K562 (cell line): Measurements from ENCODE around the gene AK4. TPM values are rescaled to one million over a fixed set of nuclear protein-coding genes. Genes with fewer than 3 reads are reported as not detected.

Experiments
- ATAC-seq: fragments of 200-7000 bp; cut with Tn5 transposase; 3 replicates; pipeline ENCODE4 v1.9.1; 2020; ENCODE audit warnings: moderate library complexity
- BruUV-seq: library from RNA; stranded (reverse); fragments of 400-500 nt; replicated peaks from 2 replicates; lab custom pipeline; 2021; lab: Mats Ljungman, UMichigan
- CTCF ChIA-PET: fragments of 300-600 bp; formaldehyde crosslinking; extraction: SDS; loops from one replicate; lab custom pipeline; 2021; ENCODE audit warnings: low intra/inter-chr PET ratio; lab: Yijun Ruan, JAX
- POLR2A ChIA-PET: fragments of 300-600, 350-650 bp; sonication (Branson Sonifier 250); formaldehyde crosslinking; extraction: SDS; loops from one replicate; lab custom pipeline; 2021; ENCODE audit warnings: antibody characterized with exemption, inconsistent platforms; lab: Yijun Ruan, JAX
- DNase-seq, 4 experiments: peaks; one replicate each; pipeline versions ENCODE4 v3.0.0 to v3.0.0-alpha.2; 2011 to 2018; ENCODE audit warnings: low spot score in 3 of 4, mixed read lengths in 3 of 4; ENCODE audit errors: extremely low read depth in 1 of 4
- FAIRE-seq: peaks from 2 replicates; lab custom pipeline; 2011; peaks lifted over from hg19 to GRCh38; lab: Jason Lieb, UNC
- H2AFZ ChIP-seq: 2 replicates; pipeline ENCODE4 v1.6.0; 2011; ENCODE audit warnings: low read depth, low read length, control low read depth, inconsistent platforms
- H3K27ac ChIP-seq: fragments of 200-600 bp; 3 replicates; pipeline ENCODE4 v1.8.0; 2011; ENCODE audit warnings: low read depth, mild to moderate bottlenecking, control low read depth, inconsistent platforms, low read length, moderate library complexity, mixed read lengths; ENCODE audit errors: extremely low read depth
- H3K27me3 ChIP-seq, 2 experiments: fragments of 300-600 bp in 1 of 2; 2 replicates in 1 of 2; 3 replicates in 1 of 2; pipeline versions ENCODE4 v1.6.0 to v1.8.0; 2011; ENCODE audit warnings: inconsistent platforms in 2 of 2, low read length in 2 of 2, mild to moderate bottlenecking in 1 of 2, mixed read lengths in 1 of 2, moderate library complexity in 1 of 2; ENCODE audit not compliant: control insufficient read depth in 2 of 2, insufficient read depth in 2 of 2
- H3K36me3 ChIP-seq: fragments of 300-600 bp; 3 replicates; pipeline ENCODE4 v1.8.0; 2011; ENCODE audit warnings: mild to moderate bottlenecking, low read length, inconsistent platforms; ENCODE audit not compliant: control insufficient read depth, insufficient read depth
- H3K4me1 ChIP-seq, 2 experiments: fragments of 200-600 bp in 1 of 2; replicated peaks in 1 of 2; 2 replicates in 1 of 2; 3 replicates in 1 of 2; pipeline versions ENCODE4 v1.5.1 to v1.8.0; 2011; ENCODE audit warnings: inconsistent platforms in 2 of 2, low read length in 2 of 2, mild to moderate bottlenecking in 1 of 2, mixed read lengths in 1 of 2, moderate library complexity in 1 of 2; ENCODE audit not compliant: control insufficient read depth in 2 of 2, insufficient read depth in 2 of 2
- H3K4me2 ChIP-seq: 2 replicates; pipeline ENCODE4 v1.6.1; 2011; ENCODE audit warnings: low read length, control low read depth, inconsistent platforms, mixed read lengths; ENCODE audit not compliant: insufficient read depth
- H3K4me3 ChIP-seq: fragments of 200-600 bp; sonication (generic), shearing (Covaris generic); 2 replicates; pipeline ENCODE4 v1.5.1; 2016; ENCODE audit warnings: control low read depth, inconsistent platforms
- H3K79me2 ChIP-seq: fragments of 200-600 bp; 3 replicates; pipeline ENCODE4 v1.8.0; 2011; ENCODE audit warnings: low read length, inconsistent platforms; ENCODE audit not compliant: control insufficient read depth, insufficient read depth
- H3K9ac ChIP-seq, 2 experiments: 2 replicates each; pipeline versions ENCODE4 v1.6.0 to v1.6.1; 2011; ENCODE audit warnings: low read depth in 2 of 2, low read length in 2 of 2, control low read depth in 1 of 2, inconsistent platforms in 1 of 2, mild to moderate bottlenecking in 1 of 2, mixed read lengths in 1 of 2; ENCODE audit not compliant: insufficient read depth in 1 of 2
- H3K9me1 ChIP-seq: one replicate; pipeline ENCODE4 v1.6.0; 2011; ENCODE audit warnings: inconsistent platforms, mild to moderate bottlenecking, low read length, moderate library complexity; ENCODE audit not compliant: control insufficient read depth, insufficient read depth
- H3K9me3 ChIP-seq: replicated peaks from 2 replicates; pipeline ENCODE4 v1.5.1; 2011; ENCODE audit warnings: low read depth, low read length, inconsistent platforms; ENCODE audit not compliant: control insufficient read depth, insufficient read depth
- H4K20me1 ChIP-seq: replicated peaks from 2 replicates; pipeline ENCODE4 v1.6.1; 2011; ENCODE audit warnings: low read length, inconsistent platforms, mixed read lengths; ENCODE audit not compliant: control insufficient read depth, insufficient read depth
- BCL6 ChIP-seq: fragments of 250-450 bp; sonication (Bioruptor Pico); IDR thresholded peaks from 2 replicates; pipeline ENCODE4 v1.4.0; 2020
- BMI1 ChIP-seq: fragments of 150-350 bp; IDR thresholded peaks from 2 replicates; pipeline ENCODE4 v1.6.1; 2014; ENCODE audit warnings: low read length
- CSDE1 ChIP-seq, 2 experiments: fragments of 450-650 bp; IDR thresholded peaks; 2 replicates each; pipeline ENCODE4 v1.6.1; 2016; ENCODE audit warnings: mild to moderate bottlenecking in 1 of 2
- DPF2 ChIP-seq: fragments of 450-650 bp; IDR thresholded peaks from 2 replicates; pipeline ENCODE4 v1.6.1; 2016
- NCOA1 ChIP-seq: fragments of 450-650 bp; IDR thresholded peaks from 2 replicates; pipeline ENCODE4 v1.6.1; 2016; ENCODE audit warnings: low read depth
- SIX5 ChIP-seq, 2 experiments: IDR thresholded peaks; 2 replicates each; pipeline ENCODE4 v1.6.1; 2011; ENCODE audit warnings: low read length in 2 of 2, borderline replicate concordance in 1 of 2, low read depth in 1 of 2, mild to moderate bottlenecking in 1 of 2, moderate library complexity in 1 of 2; ENCODE audit not compliant: insufficient read depth in 1 of 2
- SMAD1 ChIP-seq: fragments of 150-350 bp; IDR thresholded peaks from 2 replicates; pipeline ENCODE4 v1.6.1; 2014; ENCODE audit warnings: low read length, low read depth; ENCODE audit not compliant: partially characterized antibody
- TCF3 ChIP-seq: sonication (generic); formaldehyde crosslinking; IDR thresholded peaks from 2 replicates; pipeline ENCODE4 v1.4.0; 2020; ENCODE audit warnings: mild to moderate bottlenecking, missing genetic modification reagents
- ZNF75A ChIP-seq: fragments of 450-650 bp; formaldehyde crosslinking; IDR thresholded peaks from 2 replicates; pipeline ENCODE4 v1.4.0; 2020; ENCODE audit warnings: mild to moderate bottlenecking
- ZNF766 ChIP-seq: fragments of 200-800 bp; sonication (Bioruptor generic); conservative IDR thresholded peaks from 2 replicates; pipeline ENCODE4 v1.6.1; 2016; ENCODE audit warnings: missing genetic modification characterization, missing compliant biosample characterization
- ZSCAN32 ChIP-seq: fragments of 450-650 bp; formaldehyde crosslinking; IDR thresholded peaks from 2 replicates; pipeline ENCODE4 v1.4.0; 2020; ENCODE audit warnings: mild to moderate bottlenecking, moderate library complexity
- WGBS: fragments of 100-300 bp; shearing (Covaris generic); methylation state at CpG from one replicate; pipeline ENCODE4 v1.1.6; 2016; ENCODE audit warnings: low coverage, mixed read lengths; ENCODE audit not compliant: insufficient coverage; ENCODE audit errors: missing lambda C conversion rate; 5-methylcytosine and 5-hydroxymethylcytosine counted together
- in situ Hi-C: fragments of 300-500 bp; cut with MboI; formaldehyde crosslinking; loops from 4 replicates; pipeline ENCODE4 v1.15.0; 2018; ENCODE audit warnings: inconsistent platforms, mixed read lengths
- intact Hi-C: fragments of 100-400 bp; cut with micrococcal nuclease; formaldehyde crosslinking; loops from 2 replicates; pipeline ENCODE4 v1.14.2; 2022
- polyA plus RNA-seq, 8 experiments: library from polyadenylated mRNA; depleted of rRNA in 4 of 8; stranded (reverse) in 5 of 8; unstranded in 3 of 8; fragments of >200 nt; fragmentation: Nextera tagmentation in 2 of 8; fragmentation: Illumina TruSeq in 1 of 8; extraction: Ambion mirVana in 2 of 8; extraction: Trizol in 1 of 8; gene quantifications; 2 replicates each; pipeline versions ENCODE4 v1.2.1 to v1.2.3, GENCODE V29; 2011 to 2014; ENCODE audit warnings: inconsistent platforms in 1 of 8, missing spikeins in 1 of 8
- total RNA-seq, 7 experiments: library from RNA; depleted of rRNA in 6 of 7; stranded (reverse); fragments of >200 nt in 6 of 7; fragmentation: Illumina TruSeq in 2 of 7; extraction: Trizol in 2 of 7; gene quantifications; 2 replicates each; pipeline versions ENCODE4 v1.2.1 to v1.2.3, GENCODE V29; 2011 to 2021; ENCODE audit warnings: low replicate concordance in 1 of 7

The AK4 gene
- total and polyA plus RNA-seq, 9 of the 15 experiments (the other 6 are each of a cell fraction or from before 2014, with no cell fraction given) = 10.4 to 96.6 (median 21.5) TPM

DNA sequence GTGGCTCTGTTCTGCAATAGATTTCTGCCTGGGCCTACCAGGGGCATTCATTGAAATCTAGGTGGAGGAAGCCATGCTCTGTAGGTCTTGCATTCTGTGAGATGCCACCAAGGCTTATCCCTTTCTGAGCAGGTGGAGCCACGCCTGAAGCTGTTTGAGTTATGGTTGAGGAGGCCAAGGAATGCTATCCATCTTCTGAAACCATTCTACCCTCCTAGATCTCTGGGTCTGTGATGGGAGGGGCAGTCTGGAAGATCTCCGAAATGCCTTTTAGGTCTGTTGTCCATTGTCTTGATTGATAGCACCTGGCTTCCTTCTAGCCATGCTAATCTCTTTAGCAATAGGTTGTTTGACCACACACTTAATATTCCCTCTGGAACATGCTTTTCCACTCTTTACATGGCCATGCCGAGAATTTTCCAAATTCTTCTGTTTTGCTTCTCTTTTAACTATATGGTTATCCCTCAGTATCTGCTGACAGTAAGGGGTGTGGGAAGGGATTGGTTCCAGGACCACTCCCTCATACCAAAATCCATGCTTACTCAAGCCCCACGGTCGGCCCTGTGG is 45.2 kb downstream of the AK4 start:
- DNase-seq (no peak), ATAC-seq (no peak), FAIRE-seq (no peak)
- POLR2A ChIA-PET = no interaction called here
- H3K4me1 ChIP-seq = peaks cover 0 to 10% of the 10 kb centered on the region in 2 experiments; a peak in 3 of 5 replicates
- WGBS = 70% methylated on average over 5 of the region's 5 CpGs
- no peaks in the 10 kb centered on the region for H3K9me1 ChIP-seq
- H3K27me3 ChIP-seq = no peaks in the 10 kb centered on the region
- CTCF ChIA-PET = no interaction called here
- no TSS peak for BruUV-seq
- intact Hi-C loops (no loop called here), in situ Hi-C loops (no loop called here)
- no peak overlapping the region for H3K9ac ChIP-seq
- H3K36me3 ChIP-seq = peaks cover 26% of the 10 kb centered on the region; the same call in 2 of the 3 replicates
- H3K27ac ChIP-seq = no peak overlapping the region
- H4K20me1 ChIP-seq = no peaks in the 10 kb centered on the region
- H2AFZ ChIP-seq = no peak overlapping the region
- H3K4me2 ChIP-seq = no peak overlapping the region
- H3K9me3 ChIP-seq = no peaks in the 10 kb centered on the region
- no peak overlapping the region for H3K4me3 ChIP-seq
- H3K79me2 ChIP-seq = peaks cover 6% of the 10 kb centered on the region; the same call in 1 of the 3 replicates
- TF ChIP-seq TCF3 (CRISPR knock-in tag) (no peak), DPF2 (no peak), ZNF766 (CRISPR knock-in tag) (no peak), BCL6 (CRISPR knock-in tag) (no peak), NCOA1 (no peak), ZSCAN32 (no peak), SMAD1 (no peak), ZNF75A (no peak), BMI1 (no peak), CSDE1 (IDR thresholded peaks at IDR 0.05) (no peak), SIX5 (IDR thresholded peaks at IDR 0.05; ENCODE audit: borderline replicate concordance in 1 of 2, insufficient read depth in 1 of 2, low read depth in 1 of 2, low read length in 2 of 2) (no peak)
